Measurements from ENCODE around the gene CLRN2. TPM values are rescaled to one million over a fixed set of nuclear protein-coding genes. Genes with fewer than 3 reads are reported as not detected.

The CLRN2 gene
- total RNA-seq, 1 experiment from 2014 or later: not detected

- ChIA-PET POLR2A (no interaction called here), CTCF (no interaction called here)
- no TSS peak for BruUV-seq (replicated peaks)
- H3K4me1 ChIP-seq (ENCODE audit: control insufficient read depth, insufficient read depth, low read length): peaks cover 3% of the 10 kb centered on the region; the same call in 1 of the 2 replicates
- in situ Hi-C loops (cut with HindIII; ENCODE audit: low pct_unique_long_range_greater_than_20kb, low sequenced_read_pairs) (no loop called here), intact Hi-C loops (cut with micrococcal nuclease; ENCODE audit: unreplicated experiment) (no loop called here)
- DNase-seq (ENCODE audit: low read depth, low spot score) (no peak), ATAC-seq (no peak)
- no peaks in the 10 kb centered on the region for H3K27me3 ChIP-seq (ENCODE audit: control insufficient read depth, insufficient read depth, low read length)
- no peaks in the 10 kb centered on the region for H3K9me3 ChIP-seq (ENCODE audit: control insufficient read depth, insufficient read depth, low read depth, low read length)
- TF ChIP-seq SIN3A (IDR thresholded peaks at IDR 0.05; ENCODE audit: borderline replicate concordance, insufficient read depth, low read depth, low read length) (no peak), POLR2AphosphoS5 (IDR thresholded peaks at IDR 0.05; ENCODE audit: low read depth, low read length) (no peak), TCF7L2 (IDR thresholded peaks at IDR 0.05; ENCODE audit: low read depth, low read length) (no peak)
- TF ChIP-seq, protein P1, sequence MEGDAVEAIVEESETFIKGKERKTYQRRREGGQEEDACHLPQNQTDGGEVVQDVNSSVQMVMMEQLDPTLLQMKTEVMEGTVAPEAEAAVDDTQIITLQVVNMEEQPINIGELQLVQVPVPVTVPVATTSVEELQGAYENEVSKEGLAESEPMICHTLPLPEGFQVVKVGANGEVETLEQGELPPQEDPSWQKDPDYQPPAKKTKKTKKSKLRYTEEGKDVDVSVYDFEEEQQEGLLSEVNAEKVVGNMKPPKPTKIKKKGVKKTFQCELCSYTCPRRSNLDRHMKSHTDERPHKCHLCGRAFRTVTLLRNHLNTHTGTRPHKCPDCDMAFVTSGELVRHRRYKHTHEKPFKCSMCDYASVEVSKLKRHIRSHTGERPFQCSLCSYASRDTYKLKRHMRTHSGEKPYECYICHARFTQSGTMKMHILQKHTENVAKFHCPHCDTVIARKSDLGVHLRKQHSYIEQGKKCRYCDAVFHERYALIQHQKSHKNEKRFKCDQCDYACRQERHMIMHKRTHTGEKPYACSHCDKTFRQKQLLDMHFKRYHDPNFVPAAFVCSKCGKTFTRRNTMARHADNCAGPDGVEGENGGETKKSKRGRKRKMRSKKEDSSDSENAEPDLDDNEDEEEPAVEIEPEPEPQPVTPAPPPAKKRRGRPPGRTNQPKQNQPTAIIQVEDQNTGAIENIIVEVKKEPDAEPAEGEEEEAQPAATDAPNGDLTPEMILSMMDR (IDR thresholded peaks at IDR 0.05): no peak
- TF ChIP-seq, protein P2, sequence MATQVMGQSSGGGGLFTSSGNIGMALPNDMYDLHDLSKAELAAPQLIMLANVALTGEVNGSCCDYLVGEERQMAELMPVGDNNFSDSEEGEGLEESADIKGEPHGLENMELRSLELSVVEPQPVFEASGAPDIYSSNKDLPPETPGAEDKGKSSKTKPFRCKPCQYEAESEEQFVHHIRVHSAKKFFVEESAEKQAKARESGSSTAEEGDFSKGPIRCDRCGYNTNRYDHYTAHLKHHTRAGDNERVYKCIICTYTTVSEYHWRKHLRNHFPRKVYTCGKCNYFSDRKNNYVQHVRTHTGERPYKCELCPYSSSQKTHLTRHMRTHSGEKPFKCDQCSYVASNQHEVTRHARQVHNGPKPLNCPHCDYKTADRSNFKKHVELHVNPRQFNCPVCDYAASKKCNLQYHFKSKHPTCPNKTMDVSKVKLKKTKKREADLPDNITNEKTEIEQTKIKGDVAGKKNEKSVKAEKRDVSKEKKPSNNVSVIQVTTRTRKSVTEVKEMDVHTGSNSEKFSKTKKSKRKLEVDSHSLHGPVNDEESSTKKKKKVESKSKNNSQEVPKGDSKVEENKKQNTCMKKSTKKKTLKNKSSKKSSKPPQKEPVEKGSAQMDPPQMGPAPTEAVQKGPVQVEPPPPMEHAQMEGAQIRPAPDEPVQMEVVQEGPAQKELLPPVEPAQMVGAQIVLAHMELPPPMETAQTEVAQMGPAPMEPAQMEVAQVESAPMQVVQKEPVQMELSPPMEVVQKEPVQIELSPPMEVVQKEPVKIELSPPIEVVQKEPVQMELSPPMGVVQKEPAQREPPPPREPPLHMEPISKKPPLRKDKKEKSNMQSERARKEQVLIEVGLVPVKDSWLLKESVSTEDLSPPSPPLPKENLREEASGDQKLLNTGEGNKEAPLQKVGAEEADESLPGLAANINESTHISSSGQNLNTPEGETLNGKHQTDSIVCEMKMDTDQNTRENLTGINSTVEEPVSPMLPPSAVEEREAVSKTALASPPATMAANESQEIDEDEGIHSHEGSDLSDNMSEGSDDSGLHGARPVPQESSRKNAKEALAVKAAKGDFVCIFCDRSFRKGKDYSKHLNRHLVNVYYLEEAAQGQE (IDR thresholded peaks at IDR 0.05; ENCODE audit: insufficient read depth in 1 of 2, low read depth in 2 of 2, low read length in 1 of 2): no peak
- peak overlapping the region; percentile 60 to 65 for H3K4me3 ChIP-seq (ENCODE audit: low read depth in 2 of 2, low read length in 2 of 2)
- H3K36me3 ChIP-seq (ENCODE audit: control insufficient read depth, insufficient read depth, low read length): no peaks in the 10 kb centered on the region
- H3K27ac ChIP-seq (ENCODE audit: low read length): peak overlapping the region; percentile 72
Measured at GRCh38 chr4:17511051-17511450, 3.9 kb upstream of the CLRN2 start.

DNA sequence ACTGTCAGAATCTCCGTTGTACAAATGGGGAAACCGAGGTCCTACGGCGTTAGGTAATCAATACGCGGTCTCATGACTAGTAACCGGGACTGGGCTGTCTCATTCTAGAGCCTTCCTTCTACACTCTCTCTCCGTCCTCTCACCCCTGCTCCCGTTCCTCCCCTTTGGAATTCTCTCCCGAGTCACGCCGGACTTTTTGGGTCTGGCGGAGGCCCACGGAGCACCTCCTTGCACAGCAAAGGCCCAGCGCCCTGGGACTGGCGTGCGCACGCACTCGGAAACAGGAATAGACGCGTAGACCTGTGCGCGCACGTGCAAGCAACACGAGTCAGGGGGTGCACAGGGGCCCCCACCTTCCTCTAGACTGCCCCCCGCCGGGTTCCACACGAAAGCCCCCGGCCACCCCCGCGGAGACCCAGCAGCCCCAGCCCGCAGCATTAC lies 3.4 kb upstream of the CLRN2 start:
- TF ChIP-seq, protein P1 (IDR thresholded peaks at IDR 0.05): no peak
- TF ChIP-seq, protein P2 (IDR thresholded peaks at IDR 0.05; ENCODE audit: insufficient read depth in 1 of 2, low read depth in 2 of 2, low read length in 1 of 2): no peak
- TF ChIP-seq TCF7L2 (IDR thresholded peaks at IDR 0.05; ENCODE audit: low read depth, low read length) (no peak), SIN3A (IDR thresholded peaks at IDR 0.05; ENCODE audit: borderline replicate concordance, insufficient read depth, low read depth, low read length) (no peak), POLR2AphosphoS5 (IDR thresholded peaks at IDR 0.05; ENCODE audit: low read depth, low read length) (no peak)
- Histone ChIP-seq H3K36me3 (ENCODE audit: control insufficient read depth, insufficient read depth, low read length) (no peaks in the 10 kb centered on the region), H3K27ac (ENCODE audit: low read length) (peak overlapping the region; percentile 72), H3K9me3 (ENCODE audit: control insufficient read depth, insufficient read depth, low read depth, low read length) (no peaks in the 10 kb centered on the region), H3K4me1 (ENCODE audit: control insufficient read depth, insufficient read depth, low read length) (peaks cover 3% of the 10 kb centered on the region; the same call in 1 of the 2 replicates), H3K4me3 (ENCODE audit: low read depth in 2 of 2, low read length in 2 of 2) (peak overlapping the region; percentile 60 to 65), H3K27me3 (ENCODE audit: control insufficient read depth, insufficient read depth, low read length) (no peaks in the 10 kb centered on the region)
- in situ Hi-C loops (cut with HindIII; ENCODE audit: low pct_unique_long_range_greater_than_20kb, low sequenced_read_pairs): no loop called here
- BruUV-seq (replicated peaks): no TSS peak
- POLR2A ChIA-PET: no interaction called here
- no peak for DNase-seq (ENCODE audit: low read depth, low spot score)
- CTCF ChIA-PET: no interaction called here
- ATAC-seq: peak; percentile 79
- intact Hi-C loops (cut with micrococcal nuclease; ENCODE audit: unreplicated experiment): no loop called here
